Spleen (tissue), 11 donors: ENCODE data around the gene ALK. TPM values are rescaled to one million over a fixed set of nuclear protein-coding genes. Genes with fewer than 3 reads are reported as not detected.

Experiments used
- DNase-seq: peaks from one replicate; pipeline ENCODE4 v3.0.0-alpha.2; 2020
- H3K27ac ChIP-seq, 8 donors: fragments of 200-600 bp; sonication (generic) in 7 of 8; 1 replicate in 4 of 8; 2 replicates in 4 of 8; pipeline versions ENCODE4 v1.5.0 to v1.8.0; 2016 to 2021; ENCODE audit warnings: inconsistent platforms in 4 of 8, mild to moderate bottlenecking in 4 of 8, moderate library complexity in 1 of 8
- H3K27me3 ChIP-seq, 7 donors: fragments of 200-600 bp; sonication (generic) in 6 of 7; replicated peaks in 1 of 7; 1 replicate in 4 of 7; 2 replicates in 3 of 7; pipeline versions ENCODE4 v1.5.0 to v1.8.0; 2016 to 2021; ENCODE audit warnings: inconsistent platforms in 3 of 7, mild to moderate bottlenecking in 1 of 7
- H3K36me3 ChIP-seq, 6 donors: fragments of 200-600 bp; sonication (generic) in 5 of 6; 1 replicate in 4 of 6; 2 replicates in 2 of 6; pipeline versions ENCODE4 v1.5.0 to v1.8.0; 2016 to 2021; ENCODE audit warnings: inconsistent platforms in 2 of 6
- H3K4me1 ChIP-seq, 6 donors: fragments of 200-600 bp; sonication (generic) in 5 of 6; 1 replicate in 3 of 6; 2 replicates in 3 of 6; pipeline versions ENCODE4 v1.5.0 to v1.8.0; 2016 to 2021; ENCODE audit warnings: inconsistent platforms in 3 of 6
- H3K4me3 ChIP-seq, 8 donors: fragments of 200-600 bp; sonication (generic) in 7 of 8; 1 replicate in 4 of 8; 2 replicates in 4 of 8; pipeline versions ENCODE4 v1.5.0 to v1.8.0; 2016 to 2021; ENCODE audit warnings: inconsistent platforms in 4 of 8, mild to moderate bottlenecking in 4 of 8, moderate library complexity in 2 of 8
- H3K9me3 ChIP-seq, 8 donors: fragments of 200-600 bp; sonication (generic) in 7 of 8; 1 replicate in 4 of 8; 2 replicates in 4 of 8; pipeline versions ENCODE4 v1.5.0 to v1.8.0; 2016 to 2021; ENCODE audit warnings: inconsistent platforms in 4 of 8
- CTCF ChIP-seq, 11 experiments: fragments of 200-600 bp in 7 of 11; fragments of 450-650 bp in 4 of 11; sonication (generic) in 4 of 11; IDR thresholded peaks in 8 of 11; conservative IDR thresholded peaks in 3 of 11; 1 replicate in 7 of 11; 2 replicates in 4 of 11; pipeline versions ENCODE4 v1.4.0 to v1.8.0; 2016 to 2021; ENCODE audit warnings: antibody characterized with exemption in 11 of 11, inconsistent platforms in 4 of 11, mild to moderate bottlenecking in 1 of 11
- POLR2A ChIP-seq, 3 donors: fragments of 450-650 bp; IDR thresholded peaks; one replicate each; pipeline ENCODE4 v1.5.1; 2017; ENCODE audit warnings: antibody characterized with exemption in 3 of 3, mild to moderate bottlenecking in 1 of 3
- POLR2AphosphoS5 ChIP-seq, 3 donors: sonication (generic); formaldehyde crosslinking; IDR thresholded peaks; one replicate each; pipeline ENCODE4 v1.5.1; 2017; ENCODE audit warnings: antibody characterized with exemption in 3 of 3
- WGBS, 5 donors: extraction: QIAGEN DNeasy Blood & Tissue Kit in 3 of 5; methylation state at CpG; one replicate each; pipeline versions ENCODE4 v1.1.5 to v1.1.7; 2013 to 2018; 5-methylcytosine and 5-hydroxymethylcytosine counted together
- intact Hi-C: fragments of 100-400 bp; cut with DNase I; formaldehyde crosslinking; loops from one replicate; pipeline ENCODE4 v1.15.0; 2023; ENCODE audit warnings: low total_unique reads
- polyA plus RNA-seq, 3 donors: library from polyadenylated mRNA; stranded (reverse); fragments of 200-250 nt; gene quantifications; one replicate each; pipeline ENCODE4 v1.2.1, GENCODE V29; 2013
- total RNA-seq, 7 donors: library from RNA; depleted of rRNA in 3 of 7; stranded (reverse); fragments of >200 nt in 3 of 7; fragmentation: NEBNext Ultra II Directional in 4 of 7; extraction: Animal tissue kit (Norgen Biotek cat#: 25700) in 4 of 7; gene quantifications; one replicate each; pipeline versions ENCODE4 v1.1.0 to v1.2.1, GENCODE V29; 2016 to 2021
- donor health status: healthy with polysubstance abuse.
- donor health status: DM: no; HTN: no; CAD: no; lungs with moderate emphysema.
- donor health status: DM: no; HTN: no; CAD: no.
- donor health status: Bipolar disorder and iron deficiency.
- donor health status: healthy.
- donor health status: DM: no; HTN: no; CAD: no.
- donor health status: DM: yes; HTN: yes; CAD: no.

Gene ALK
- total and polyA plus RNA-seq, 10 donors: 0.03 to 0.28 (median 0.06) TPM; not detected in 7

DNA sequence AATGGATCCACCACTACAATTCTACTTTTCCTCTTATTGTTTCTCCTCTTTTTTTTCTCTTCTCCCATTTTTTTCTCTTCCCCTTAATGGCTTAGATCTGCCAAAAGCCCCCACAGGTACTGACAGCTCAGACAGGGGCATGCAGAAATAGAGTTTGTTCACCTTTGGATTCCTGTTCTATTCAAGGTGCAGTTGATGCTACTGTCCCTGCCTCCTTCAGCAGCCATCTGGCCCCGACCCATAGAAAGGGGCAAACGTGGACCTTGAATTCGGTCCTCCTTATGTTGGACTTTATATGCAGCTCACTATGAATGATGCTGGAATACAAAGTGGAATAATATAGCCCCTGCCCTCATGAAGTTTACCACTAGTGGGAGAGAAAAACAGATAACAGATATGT, 27.7 kb upstream of the ALK start:
- no peak overlapping the region for H3K4me3 ChIP-seq
- no peaks in the 10 kb centered on the region for H3K4me1 ChIP-seq
- H3K27ac ChIP-seq: no peak overlapping the region
- 70 to 82% (median 75%) methylated on average over 3 of the region's 3 CpGs for WGBS, 5 donors
- H3K36me3 ChIP-seq: no peaks in the 10 kb centered on the region
- intact Hi-C loops: no loop called here
- DNase-seq: no peak
- peaks cover 0 to 7% (median 0%) of the 10 kb centered on the region in 8 donors for H3K9me3 ChIP-seq
- peaks cover 0 to 18% (median 0%) of the 10 kb centered on the region in 7 donors for H3K27me3 ChIP-seq
- TF ChIP-seq POLR2AphosphoS5 (IDR thresholded peaks at IDR 0.05) (no peak), CTCF (IDR thresholded peaks at IDR 0.05 in 8 of 11, conservative IDR thresholded peaks at IDR 0.05 in 3 of 11) (no peak), POLR2A (IDR thresholded peaks at IDR 0.05) (no peak)

GRCh38 chr2:29946505-29946904, 25.1 kb upstream of the ALK start:
- TF ChIP-seq POLR2A (IDR thresholded peaks at IDR 0.05): no peak
- no peak for TF ChIP-seq CTCF (IDR thresholded peaks at IDR 0.05 in 8 of 11, conservative IDR thresholded peaks at IDR 0.05 in 3 of 11)
- no peak for TF ChIP-seq POLR2AphosphoS5 (IDR thresholded peaks at IDR 0.05)
- intact Hi-C loops: no loop called here
- peaks cover 0 to 20% (median 2%) of the 10 kb centered on the region in 8 donors for H3K9me3 ChIP-seq
- peaks cover 0 to 23% (median 0%) of the 10 kb centered on the region in 7 donors for H3K27me3 ChIP-seq
- H3K4me1 ChIP-seq: no peaks in the 10 kb centered on the region
- no peaks in the 10 kb centered on the region for H3K36me3 ChIP-seq
- H3K27ac ChIP-seq: no peak overlapping the region
- DNase-seq: no peak
- no peak overlapping the region for H3K4me3 ChIP-seq
- 76 to 86% (median 77%) methylated on average over 5 of the region's 5 CpGs for WGBS, 5 donors

DNA sequence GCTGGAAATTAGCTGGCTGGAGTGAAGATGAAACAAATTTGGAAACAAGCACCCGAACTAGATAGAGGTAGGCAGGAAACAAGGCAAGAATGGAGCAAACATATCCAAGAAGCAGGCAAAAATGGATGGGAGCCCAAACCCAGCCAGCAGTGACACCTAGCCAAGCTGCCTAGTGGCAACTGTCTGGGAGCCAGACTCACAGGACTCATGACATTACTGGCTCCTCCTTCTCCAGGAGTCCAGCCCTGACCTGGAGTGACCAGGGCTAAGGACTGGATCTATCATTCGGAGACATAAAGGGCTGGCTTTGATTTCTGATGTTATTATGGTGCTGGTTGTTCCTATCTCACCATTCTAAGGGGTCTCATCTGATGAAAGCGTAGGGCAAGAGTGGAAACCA, 21.3 kb upstream of the ALK start:
- H3K27me3 ChIP-seq: peaks cover 0 to 24% (median 0%) of the 10 kb centered on the region in 7 donors
- DNase-seq: no peak
- intact Hi-C loops: no loop called here
- no peaks in the 10 kb centered on the region for H3K36me3 ChIP-seq
- 50 to 82% (median 79%) methylated on average over 3 of the region's 3 CpGs for WGBS, 5 donors
- no peaks in the 10 kb centered on the region for H3K4me1 ChIP-seq
- peaks cover 0 to 20% (median 2%) of the 10 kb centered on the region in 8 donors for H3K9me3 ChIP-seq
- H3K4me3 ChIP-seq: no peak overlapping the region
- no peak for TF ChIP-seq POLR2AphosphoS5 (IDR thresholded peaks at IDR 0.05)
- no peak for TF ChIP-seq CTCF (IDR thresholded peaks at IDR 0.05 in 8 of 11, conservative IDR thresholded peaks at IDR 0.05 in 3 of 11)
- no peak for TF ChIP-seq POLR2A (IDR thresholded peaks at IDR 0.05)
- no peak overlapping the region for H3K27ac ChIP-seq

DNA sequence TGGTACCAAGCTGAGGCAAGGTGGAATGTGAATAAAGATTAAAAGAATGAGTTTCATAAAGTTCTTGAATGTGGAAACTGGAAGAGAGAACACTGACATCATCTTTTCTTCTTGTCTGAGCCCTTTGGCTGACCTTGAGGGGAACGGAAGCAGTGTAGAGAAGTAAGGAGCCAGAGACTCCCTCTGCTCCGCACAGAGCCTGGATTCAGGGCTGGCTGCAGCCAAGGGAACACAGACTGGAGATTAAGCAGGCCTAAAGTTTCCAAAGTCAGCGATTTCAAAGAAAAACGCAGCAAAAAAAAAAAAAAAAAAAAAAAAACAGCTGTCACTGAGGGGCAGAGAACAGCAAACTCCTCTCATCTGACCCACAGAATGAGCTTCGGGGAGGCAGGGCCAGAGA, 19.3 kb upstream of the ALK start:
- peaks cover 0 to 13% (median 0%) of the 10 kb centered on the region in 7 donors for H3K27me3 ChIP-seq
- WGBS, 5 donors: 65 to 75% (median 72%) methylated on average over 5 of the region's 5 CpGs
- H3K4me3 ChIP-seq: no peak overlapping the region
- H3K27ac ChIP-seq: no peak overlapping the region
- H3K4me1 ChIP-seq: no peaks in the 10 kb centered on the region
- no peak for DNase-seq
- H3K9me3 ChIP-seq: peaks cover 0 to 20% (median 2%) of the 10 kb centered on the region in 8 donors
- H3K36me3 ChIP-seq: no peaks in the 10 kb centered on the region
- intact Hi-C loops: no loop called here
- TF ChIP-seq POLR2AphosphoS5 (IDR thresholded peaks at IDR 0.05) (no peak), CTCF (IDR thresholded peaks at IDR 0.05 in 8 of 11, conservative IDR thresholded peaks at IDR 0.05 in 3 of 11) (no peak), POLR2A (IDR thresholded peaks at IDR 0.05) (no peak)
